Upper lobe of left lung (tissue), 6 donors: Measurements from ENCODE around the gene UST. TPM values are rescaled to one million over a fixed set of nuclear protein-coding genes. Genes with fewer than 3 reads are reported as not detected.

Source experiments
- ATAC-seq, 2 donors: fragments of 200-7000 bp; cut with Tn5 transposase; one replicate each; pipeline ENCODE4 v1.9.1; 2022; ENCODE audit warnings: mild to moderate bottlenecking in 2 of 2, moderate library complexity in 2 of 2; ENCODE audit not compliant: low FRiP score in 2 of 2
- DNase-seq, 2 donors: peaks; one replicate each; pipeline ENCODE4 v3.0.0-alpha.2; 2019 to 2020
- H3K27ac ChIP-seq, 4 donors: fragments of 200-600 bp; sonication (generic); one replicate each; pipeline ENCODE4 v1.5.1; 2016 to 2019
- H3K27me3 ChIP-seq, 4 donors: fragments of 200-600 bp; sonication (generic); one replicate each; pipeline ENCODE4 v1.5.1; 2017 to 2019
- H3K36me3 ChIP-seq, 4 donors: fragments of 200-600 bp; sonication (generic); one replicate each; pipeline ENCODE4 v1.5.1; 2016 to 2019
- H3K4me1 ChIP-seq, 4 donors: fragments of 200-600 bp; sonication (generic); one replicate each; pipeline ENCODE4 v1.5.1; 2018 to 2019
- H3K4me3 ChIP-seq, 4 donors: fragments of 200-600 bp; sonication (generic); one replicate each; pipeline ENCODE4 v1.5.1; 2017 to 2019; ENCODE audit warnings: mild to moderate bottlenecking in 2 of 4, moderate library complexity in 1 of 4
- H3K9me3 ChIP-seq, 4 donors: fragments of 200-600 bp; sonication (generic); one replicate each; pipeline ENCODE4 v1.5.1; 2018 to 2019
- EP300 ChIP-seq, 4 donors: sonication (generic); formaldehyde crosslinking; IDR thresholded peaks; one replicate each; pipeline ENCODE4 v1.5.1; 2017; ENCODE audit warnings: antibody characterized with exemption in 4 of 4, control low read depth in 2 of 4
- POLR2A ChIP-seq, 4 donors: fragments of 450-650 bp; IDR thresholded peaks; one replicate each; pipeline ENCODE4 v1.5.1; 2016 to 2017; ENCODE audit warnings: antibody characterized with exemption in 4 of 4, mild to moderate bottlenecking in 2 of 4
- POLR2AphosphoS5 ChIP-seq, 2 donors: sonication (generic); formaldehyde crosslinking; IDR thresholded peaks; one replicate each; pipeline ENCODE4 v1.5.1; 2017; ENCODE audit warnings: antibody characterized with exemption in 2 of 2
- WGBS, 2 donors: methylation state at CpG; one replicate each; pipeline ENCODE4 v1.1.5; 2017 to 2018; 5-methylcytosine and 5-hydroxymethylcytosine counted together
- total RNA-seq, 6 donors: library from RNA; depleted of rRNA in 4 of 6; stranded (reverse); fragments of >200 nt in 4 of 6; gene quantifications; one replicate each; pipeline versions ENCODE4 v1.1.0 to v1.2.1, GENCODE V29; 2016 to 2021
- TF ChIP-seq, protein P1 (sequence below), 6 experiments: fragments of 450-650 bp in 4 of 6; fragments of 200-600 bp in 2 of 6; sonication (generic) in 2 of 6; IDR thresholded peaks; one replicate each; pipeline ENCODE4 v1.5.1; 2016 to 2019; ENCODE audit warnings: antibody characterized with exemption in 6 of 6
- donor health status: DM: no; HTN: no; CAD: no; lungs with moderate emphysema.
- donor health status: DM: no; HTN: yes; CAD: no; lungs with severe emphysema.

The UST gene
- total RNA-seq, 6 donors from 2014 or later: 10.2 to 21.6 (median 14.2) TPM

DNA sequence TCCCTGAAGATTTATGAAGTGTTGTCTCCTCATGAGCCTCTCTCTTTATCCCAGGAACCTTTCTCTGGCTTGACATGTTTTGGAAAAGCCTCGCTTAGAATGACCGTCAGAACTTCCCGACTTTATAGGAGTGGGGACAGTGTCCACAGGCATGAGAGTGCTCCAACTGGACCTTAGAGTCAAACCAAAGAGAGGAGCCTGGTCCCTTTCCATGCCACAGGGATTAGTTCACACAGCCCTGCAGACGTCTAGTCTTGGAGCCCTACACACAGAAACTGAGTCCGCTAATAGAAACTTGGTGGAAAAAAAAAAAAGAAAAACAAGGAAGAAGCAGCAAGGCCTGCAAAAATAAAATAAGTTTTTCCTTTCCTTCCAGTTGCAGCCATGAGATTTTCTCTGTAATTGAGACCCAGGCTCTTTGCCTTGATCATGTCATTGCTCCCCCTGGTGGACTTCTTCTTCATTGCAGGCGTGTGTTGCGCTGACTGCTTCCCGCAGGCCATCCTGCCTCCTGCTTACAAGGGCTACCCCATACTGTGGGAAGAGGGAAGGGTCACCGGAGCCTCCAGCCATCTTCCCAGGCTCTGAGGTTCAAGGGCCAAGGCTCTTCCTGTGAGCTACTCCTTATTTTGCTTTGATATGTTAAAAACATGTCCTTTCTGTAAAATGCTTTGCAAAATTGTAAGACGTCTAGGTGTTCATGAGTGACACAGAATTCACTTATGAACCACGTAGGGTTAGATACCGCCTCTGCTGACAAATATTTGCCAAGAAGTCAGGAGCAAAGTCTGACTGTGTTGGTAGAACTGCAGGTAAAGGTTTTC, 201.0 kb downstream of the UST start:
- Histone ChIP-seq H3K4me3 (no peak overlapping the region), H3K27me3 (no peaks in the 10 kb centered on the region), H3K27ac (no peak overlapping the region), H3K9me3 (no peaks in the 10 kb centered on the region), H3K4me1 (no peaks in the 10 kb centered on the region), H3K36me3 (no peaks in the 10 kb centered on the region)
- 34 to 37% methylated on average over 12 of the region's 12 CpGs for WGBS, 2 donors
- TF ChIP-seq POLR2AphosphoS5 (IDR thresholded peaks at IDR 0.05) (no peak), POLR2A (IDR thresholded peaks at IDR 0.05) (no peak)
- TF ChIP-seq, protein P1, sequence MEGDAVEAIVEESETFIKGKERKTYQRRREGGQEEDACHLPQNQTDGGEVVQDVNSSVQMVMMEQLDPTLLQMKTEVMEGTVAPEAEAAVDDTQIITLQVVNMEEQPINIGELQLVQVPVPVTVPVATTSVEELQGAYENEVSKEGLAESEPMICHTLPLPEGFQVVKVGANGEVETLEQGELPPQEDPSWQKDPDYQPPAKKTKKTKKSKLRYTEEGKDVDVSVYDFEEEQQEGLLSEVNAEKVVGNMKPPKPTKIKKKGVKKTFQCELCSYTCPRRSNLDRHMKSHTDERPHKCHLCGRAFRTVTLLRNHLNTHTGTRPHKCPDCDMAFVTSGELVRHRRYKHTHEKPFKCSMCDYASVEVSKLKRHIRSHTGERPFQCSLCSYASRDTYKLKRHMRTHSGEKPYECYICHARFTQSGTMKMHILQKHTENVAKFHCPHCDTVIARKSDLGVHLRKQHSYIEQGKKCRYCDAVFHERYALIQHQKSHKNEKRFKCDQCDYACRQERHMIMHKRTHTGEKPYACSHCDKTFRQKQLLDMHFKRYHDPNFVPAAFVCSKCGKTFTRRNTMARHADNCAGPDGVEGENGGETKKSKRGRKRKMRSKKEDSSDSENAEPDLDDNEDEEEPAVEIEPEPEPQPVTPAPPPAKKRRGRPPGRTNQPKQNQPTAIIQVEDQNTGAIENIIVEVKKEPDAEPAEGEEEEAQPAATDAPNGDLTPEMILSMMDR (IDR thresholded peaks at IDR 0.05): peak; percentile 77 to 88 (median 82)
- DNase-seq (peak in 1 of 2 donors; percentile 77), ATAC-seq (peak; percentile 85 to 93)

DNA sequence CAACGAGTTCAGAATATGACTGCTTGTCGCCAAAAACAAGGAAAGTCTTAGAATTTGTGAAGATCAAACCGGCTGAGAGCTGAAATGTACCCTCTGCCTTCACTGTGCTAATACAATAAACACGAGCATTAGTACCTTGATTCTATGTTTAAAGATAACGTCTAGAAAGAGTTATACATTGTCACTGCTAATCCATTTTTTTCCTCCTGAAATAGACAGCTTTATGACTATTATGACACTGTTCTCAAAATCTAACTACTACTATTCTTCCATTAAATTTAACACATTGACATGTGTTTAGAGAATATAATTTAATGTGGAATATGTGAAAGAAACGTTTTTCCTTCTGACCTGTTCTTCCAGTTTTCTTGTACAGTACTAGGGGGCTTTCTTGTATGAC, 204.8 kb downstream of the UST start:
- Histone ChIP-seq H3K4me3 (no peak overlapping the region), H3K4me1 (no peaks in the 10 kb centered on the region), H3K36me3 (no peaks in the 10 kb centered on the region), H3K27me3 (no peaks in the 10 kb centered on the region), H3K9me3 (no peaks in the 10 kb centered on the region), H3K27ac (no peak overlapping the region)
- ATAC-seq (no peak), DNase-seq (no peak)
- 63 to 71% methylated on average over 6 of the region's 6 CpGs for WGBS, 2 donors
- TF ChIP-seq, protein P1 (IDR thresholded peaks at IDR 0.05): no peak
- TF ChIP-seq POLR2A (IDR thresholded peaks at IDR 0.05) (no peak), POLR2AphosphoS5 (IDR thresholded peaks at IDR 0.05) (no peak), EP300 (IDR thresholded peaks at IDR 0.05) (no peak)

- DNase-seq: no peak
- no peak overlapping the region for H3K27ac ChIP-seq
- 44 to 50% methylated on average over 10 of the region's 10 CpGs for WGBS, 2 donors
- H3K4me1 ChIP-seq: no peaks in the 10 kb centered on the region
- H3K27me3 ChIP-seq: no peaks in the 10 kb centered on the region
- TF ChIP-seq POLR2AphosphoS5 (IDR thresholded peaks at IDR 0.05) (no peak), EP300 (IDR thresholded peaks at IDR 0.05) (no peak), POLR2A (IDR thresholded peaks at IDR 0.05) (no peak)
- TF ChIP-seq, protein P1 (IDR thresholded peaks at IDR 0.05): no peak
- no peak overlapping the region for H3K4me3 ChIP-seq
- ATAC-seq: no peak
- H3K9me3 ChIP-seq: no peaks in the 10 kb centered on the region
- no peaks in the 10 kb centered on the region for H3K36me3 ChIP-seq
These were observed 205.6 kb downstream of the UST start for GRCh38 chr6:148952147-148953035.

GRCh38 chr6:148954461-148954860, 207.6 kb downstream of the UST start:
- DNase-seq: no peak
- no peak overlapping the region for H3K4me3 ChIP-seq
- H3K27ac ChIP-seq: no peak overlapping the region
- H3K9me3 ChIP-seq: no peaks in the 10 kb centered on the region
- WGBS, 2 donors: 89 to 95% methylated on average over 6 of the region's 6 CpGs
- H3K27me3 ChIP-seq: no peaks in the 10 kb centered on the region
- no peak for ATAC-seq
- TF ChIP-seq POLR2AphosphoS5 (IDR thresholded peaks at IDR 0.05) (no peak), EP300 (IDR thresholded peaks at IDR 0.05) (no peak), POLR2A (IDR thresholded peaks at IDR 0.05) (no peak)
- TF ChIP-seq, protein P1 (IDR thresholded peaks at IDR 0.05): no peak
- no peaks in the 10 kb centered on the region for H3K36me3 ChIP-seq
- H3K4me1 ChIP-seq: no peaks in the 10 kb centered on the region
